ENCODE data around the gene SH3BGRL2.

The SH3BGRL2 gene

DNA sequence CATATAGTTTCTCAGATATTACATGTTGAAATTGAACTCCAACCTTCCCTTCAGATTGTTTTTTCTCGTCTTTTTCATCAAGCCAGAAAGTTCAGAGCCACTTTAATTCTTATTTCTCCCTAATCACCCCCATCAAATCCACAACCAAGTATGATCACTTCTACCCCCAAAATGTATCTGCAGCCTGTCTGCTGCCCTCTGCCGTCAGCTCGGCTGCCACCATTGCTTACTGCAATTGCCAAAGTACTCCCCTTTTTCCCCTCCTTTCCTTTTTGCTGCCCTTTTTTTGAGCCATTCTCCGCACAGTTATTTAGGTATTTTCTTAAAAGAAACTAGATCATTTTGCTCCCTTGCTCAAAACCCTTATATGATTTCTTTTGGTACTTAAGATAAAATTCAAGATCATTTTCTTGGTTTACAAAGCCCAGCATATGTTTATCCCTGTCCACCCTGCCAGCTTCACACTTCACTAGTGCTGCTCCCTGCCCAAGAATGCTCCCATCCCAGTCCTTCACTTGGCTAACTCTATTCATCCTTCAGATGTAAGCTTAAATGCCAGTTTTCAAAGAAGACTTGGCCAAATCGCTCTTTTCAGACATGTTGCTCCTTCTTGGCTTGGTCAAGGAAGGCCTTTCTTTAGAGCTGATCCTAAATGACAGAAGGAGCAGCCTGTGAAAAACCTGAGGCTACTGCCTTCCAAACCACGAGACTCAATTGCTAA lies 63.7 kb downstream of the SH3BGRL2 start:
- H3K36me3 ChIP-seq (replicated peaks; ENCODE audit: low read depth, low read length): no peaks in the 10 kb centered on the region
- no peak overlapping the region for H3K9ac ChIP-seq (ENCODE audit: low read length)
- no peak overlapping the region for H2AFZ ChIP-seq (ENCODE audit: low read depth, low read length)
- no peak overlapping the region for H3K4me2 ChIP-seq (ENCODE audit: low read length)
- H3K27ac ChIP-seq (ENCODE audit: low read length): no peak overlapping the region
- no peaks in the 10 kb centered on the region for H3K79me2 ChIP-seq (ENCODE audit: low read length)
- H4K20me1 ChIP-seq (ENCODE audit: insufficient read depth, low read length): no peaks in the 10 kb centered on the region
- no peaks in the 10 kb centered on the region for H3K9me3 ChIP-seq (ENCODE audit: insufficient read depth, low read length)
- 0 out of 2 replicates have a peak, but pooled peaks cover 4% of the 10 kb centered on the region for H3K4me1 ChIP-seq (ENCODE audit: low read length)
- no peak for TF ChIP-seq EZH2phosphoT487 (IDR thresholded peaks at IDR 0.05; ENCODE audit: low read depth)
- TF ChIP-seq, protein P1, sequence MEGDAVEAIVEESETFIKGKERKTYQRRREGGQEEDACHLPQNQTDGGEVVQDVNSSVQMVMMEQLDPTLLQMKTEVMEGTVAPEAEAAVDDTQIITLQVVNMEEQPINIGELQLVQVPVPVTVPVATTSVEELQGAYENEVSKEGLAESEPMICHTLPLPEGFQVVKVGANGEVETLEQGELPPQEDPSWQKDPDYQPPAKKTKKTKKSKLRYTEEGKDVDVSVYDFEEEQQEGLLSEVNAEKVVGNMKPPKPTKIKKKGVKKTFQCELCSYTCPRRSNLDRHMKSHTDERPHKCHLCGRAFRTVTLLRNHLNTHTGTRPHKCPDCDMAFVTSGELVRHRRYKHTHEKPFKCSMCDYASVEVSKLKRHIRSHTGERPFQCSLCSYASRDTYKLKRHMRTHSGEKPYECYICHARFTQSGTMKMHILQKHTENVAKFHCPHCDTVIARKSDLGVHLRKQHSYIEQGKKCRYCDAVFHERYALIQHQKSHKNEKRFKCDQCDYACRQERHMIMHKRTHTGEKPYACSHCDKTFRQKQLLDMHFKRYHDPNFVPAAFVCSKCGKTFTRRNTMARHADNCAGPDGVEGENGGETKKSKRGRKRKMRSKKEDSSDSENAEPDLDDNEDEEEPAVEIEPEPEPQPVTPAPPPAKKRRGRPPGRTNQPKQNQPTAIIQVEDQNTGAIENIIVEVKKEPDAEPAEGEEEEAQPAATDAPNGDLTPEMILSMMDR (IDR thresholded peaks at IDR 0.05; ENCODE audit: low read depth, low read length): peak; percentile 46
- H3K4me3 ChIP-seq (ENCODE audit: low read length): no peak overlapping the region
- no peaks in the 10 kb centered on the region for H3K27me3 ChIP-seq (ENCODE audit: low read depth, low read length)

DNA sequence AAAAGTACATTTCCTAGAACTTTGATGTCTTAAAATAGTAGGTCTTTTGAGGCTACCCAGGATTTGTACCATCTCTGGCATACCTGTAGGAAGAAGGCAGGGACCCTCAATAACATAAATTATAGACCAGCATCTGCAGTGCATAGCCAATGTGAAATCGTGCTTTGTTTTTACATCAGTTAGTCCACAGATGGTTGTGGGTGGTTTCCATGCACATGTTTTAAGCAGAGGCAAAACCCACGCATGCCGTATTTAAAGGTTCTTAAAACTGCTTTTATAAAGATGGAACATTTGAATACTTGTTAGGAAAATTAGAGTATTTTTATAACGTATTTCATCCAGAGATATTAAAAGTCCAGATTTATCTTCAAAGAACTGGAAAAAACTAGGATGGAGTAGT lies 66.3 kb downstream of the SH3BGRL2 start:
- H3K36me3 ChIP-seq (replicated peaks; ENCODE audit: low read depth, low read length): no peaks in the 10 kb centered on the region
- no peaks in the 10 kb centered on the region for H3K4me1 ChIP-seq (ENCODE audit: low read length)
- no peak overlapping the region for H2AFZ ChIP-seq (ENCODE audit: low read depth, low read length)
- no peaks in the 10 kb centered on the region for H4K20me1 ChIP-seq (ENCODE audit: insufficient read depth, low read length)
- H3K4me2 ChIP-seq (ENCODE audit: low read length): no peak overlapping the region
- H3K9ac ChIP-seq (ENCODE audit: low read length): no peak overlapping the region
- no peaks in the 10 kb centered on the region for H3K79me2 ChIP-seq (ENCODE audit: low read length)
- H3K4me3 ChIP-seq (ENCODE audit: low read length): no peak overlapping the region
- TF ChIP-seq EZH2phosphoT487 (IDR thresholded peaks at IDR 0.05; ENCODE audit: low read depth): no peak
- TF ChIP-seq, protein P1 (IDR thresholded peaks at IDR 0.05; ENCODE audit: low read depth, low read length): no peak
- no peaks in the 10 kb centered on the region for H3K9me3 ChIP-seq (ENCODE audit: insufficient read depth, low read length)
- no peaks in the 10 kb centered on the region for H3K27me3 ChIP-seq (ENCODE audit: low read depth, low read length)
- no peak overlapping the region for H3K27ac ChIP-seq (ENCODE audit: low read length)

DNA sequence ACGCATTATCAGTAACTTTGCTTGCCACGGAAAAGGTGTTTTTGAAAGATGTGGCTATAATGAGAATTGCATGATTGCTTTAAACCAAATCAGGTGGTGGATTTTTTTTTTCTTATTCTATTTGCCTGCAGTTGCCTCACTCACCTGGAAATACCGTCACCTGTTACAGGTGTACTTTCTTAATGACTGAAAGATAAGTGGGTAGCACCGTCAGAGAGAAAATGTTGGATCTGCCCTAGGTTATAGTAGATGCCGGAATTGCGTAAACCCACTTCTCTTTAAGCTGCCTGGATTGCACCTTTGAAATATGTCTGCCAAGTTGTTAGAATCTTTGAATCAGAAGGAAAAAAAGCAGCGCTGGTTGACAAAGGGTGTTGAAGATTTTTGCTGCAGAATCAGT lies 68.5 kb downstream of the SH3BGRL2 start:
- no peak overlapping the region for H3K9ac ChIP-seq (ENCODE audit: low read length)
- no peaks in the 10 kb centered on the region for H3K9me3 ChIP-seq (ENCODE audit: insufficient read depth, low read length)
- H3K4me3 ChIP-seq (ENCODE audit: low read length): no peak overlapping the region
- no peak for TF ChIP-seq EZH2phosphoT487 (IDR thresholded peaks at IDR 0.05; ENCODE audit: low read depth)
- TF ChIP-seq, protein P1 (IDR thresholded peaks at IDR 0.05; ENCODE audit: low read depth, low read length): no peak
- H3K4me1 ChIP-seq (ENCODE audit: low read length): no peaks in the 10 kb centered on the region
- no peak overlapping the region for H3K27ac ChIP-seq (ENCODE audit: low read length)
- no peak overlapping the region for H2AFZ ChIP-seq (ENCODE audit: low read depth, low read length)
- no peaks in the 10 kb centered on the region for H4K20me1 ChIP-seq (ENCODE audit: insufficient read depth, low read length)
- H3K36me3 ChIP-seq (replicated peaks; ENCODE audit: low read depth, low read length): no peaks in the 10 kb centered on the region
- no peak overlapping the region for H3K4me2 ChIP-seq (ENCODE audit: low read length)
- no peaks in the 10 kb centered on the region for H3K79me2 ChIP-seq (ENCODE audit: low read length)
- H3K27me3 ChIP-seq (ENCODE audit: low read depth, low read length): no peaks in the 10 kb centered on the region

DNA sequence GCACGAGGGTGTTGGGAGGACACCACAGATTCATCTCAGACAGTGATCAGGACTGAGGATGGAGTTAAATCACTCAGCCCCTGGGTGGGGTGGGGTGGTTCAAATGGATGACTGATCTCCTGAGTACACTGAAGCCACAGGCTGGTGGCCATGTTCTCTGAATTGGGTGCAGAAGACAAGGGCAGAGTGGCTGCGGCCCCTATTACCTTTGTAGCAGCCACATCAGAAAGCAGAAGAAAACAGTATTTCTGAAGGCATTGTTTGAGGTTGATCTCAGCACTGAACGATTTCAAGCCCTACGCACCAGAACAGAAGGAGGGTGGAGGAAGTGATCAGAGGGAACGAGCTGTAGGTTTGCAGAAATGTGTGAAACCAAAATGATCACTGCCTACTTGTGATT lies 71.6 kb downstream of the SH3BGRL2 start:
- Histone ChIP-seq H3K4me2 (ENCODE audit: low read length) (peak overlapping the region; percentile 19; the same call in 1 of the 2 replicates), H4K20me1 (ENCODE audit: insufficient read depth, low read length) (no peaks in the 10 kb centered on the region), H3K27me3 (ENCODE audit: low read depth, low read length) (no peaks in the 10 kb centered on the region), H3K27ac (ENCODE audit: low read length) (no peak overlapping the region), H3K9ac (ENCODE audit: low read length) (no peak overlapping the region), H3K36me3 (replicated peaks; ENCODE audit: low read depth, low read length) (no peaks in the 10 kb centered on the region), H3K79me2 (ENCODE audit: low read length) (no peaks in the 10 kb centered on the region), H3K4me3 (ENCODE audit: low read length) (no peak overlapping the region), H3K9me3 (ENCODE audit: insufficient read depth, low read length) (no peaks in the 10 kb centered on the region), H3K4me1 (ENCODE audit: low read length) (no peaks in the 10 kb centered on the region), H2AFZ (ENCODE audit: low read depth, low read length) (peak overlapping the region; percentile 37; the same call in 1 of the 2 replicates)
- no peak for TF ChIP-seq EZH2phosphoT487 (IDR thresholded peaks at IDR 0.05; ENCODE audit: low read depth)
- TF ChIP-seq, protein P1 (IDR thresholded peaks at IDR 0.05; ENCODE audit: low read depth, low read length): no peak

Data from OCI-LY3 (cell line).